Measurements from ENCODE around the gene EEF1G. TPM values are rescaled to one million over a fixed set of nuclear protein-coding genes. Genes with fewer than 3 reads are reported as not detected.
A peak's percentile ranks its signal among the peaks of the same experiment; 100 is the strongest.

EEF1G gene
- total RNA-seq, 4 donors from 2014 or later, result 1,070 to 1,712 (median 1,374) TPM

- Histone ChIP-seq H3K36me3 (no peaks in the 10 kb centered on the region), H3K9me3 (no peaks in the 10 kb centered on the region), H3K4me3 (peak overlapping the region; percentile 81 to 85), H3K27me3 (no peaks in the 10 kb centered on the region), H3K4me1 (peaks cover 3 to 73% (median 33%) of the 10 kb centered on the region in 3 donors), H3K27ac (peak overlapping the region; percentile 94 to 100 (median 96))
- ATAC-seq, result no peak
- TF ChIP-seq, protein P1, sequence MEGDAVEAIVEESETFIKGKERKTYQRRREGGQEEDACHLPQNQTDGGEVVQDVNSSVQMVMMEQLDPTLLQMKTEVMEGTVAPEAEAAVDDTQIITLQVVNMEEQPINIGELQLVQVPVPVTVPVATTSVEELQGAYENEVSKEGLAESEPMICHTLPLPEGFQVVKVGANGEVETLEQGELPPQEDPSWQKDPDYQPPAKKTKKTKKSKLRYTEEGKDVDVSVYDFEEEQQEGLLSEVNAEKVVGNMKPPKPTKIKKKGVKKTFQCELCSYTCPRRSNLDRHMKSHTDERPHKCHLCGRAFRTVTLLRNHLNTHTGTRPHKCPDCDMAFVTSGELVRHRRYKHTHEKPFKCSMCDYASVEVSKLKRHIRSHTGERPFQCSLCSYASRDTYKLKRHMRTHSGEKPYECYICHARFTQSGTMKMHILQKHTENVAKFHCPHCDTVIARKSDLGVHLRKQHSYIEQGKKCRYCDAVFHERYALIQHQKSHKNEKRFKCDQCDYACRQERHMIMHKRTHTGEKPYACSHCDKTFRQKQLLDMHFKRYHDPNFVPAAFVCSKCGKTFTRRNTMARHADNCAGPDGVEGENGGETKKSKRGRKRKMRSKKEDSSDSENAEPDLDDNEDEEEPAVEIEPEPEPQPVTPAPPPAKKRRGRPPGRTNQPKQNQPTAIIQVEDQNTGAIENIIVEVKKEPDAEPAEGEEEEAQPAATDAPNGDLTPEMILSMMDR (IDR thresholded peaks at IDR 0.05), result no peak
- no peak for TF ChIP-seq POLR2AphosphoS5 (IDR thresholded peaks at IDR 0.05)
- TF ChIP-seq EP300 (IDR thresholded peaks at IDR 0.05), result no peak
- no peak for TF ChIP-seq POLR2A (IDR thresholded peaks at IDR 0.05)
- 0% methylated on average over 3 to 6 of the region's 40 CpGs for WGBS, 2 donors (ENCODE audit: low coverage in 1 of 2)
Observed at GRCh38 chr11:62546929-62547625, 26.6 kb downstream of the EEF1G start.

DNA sequence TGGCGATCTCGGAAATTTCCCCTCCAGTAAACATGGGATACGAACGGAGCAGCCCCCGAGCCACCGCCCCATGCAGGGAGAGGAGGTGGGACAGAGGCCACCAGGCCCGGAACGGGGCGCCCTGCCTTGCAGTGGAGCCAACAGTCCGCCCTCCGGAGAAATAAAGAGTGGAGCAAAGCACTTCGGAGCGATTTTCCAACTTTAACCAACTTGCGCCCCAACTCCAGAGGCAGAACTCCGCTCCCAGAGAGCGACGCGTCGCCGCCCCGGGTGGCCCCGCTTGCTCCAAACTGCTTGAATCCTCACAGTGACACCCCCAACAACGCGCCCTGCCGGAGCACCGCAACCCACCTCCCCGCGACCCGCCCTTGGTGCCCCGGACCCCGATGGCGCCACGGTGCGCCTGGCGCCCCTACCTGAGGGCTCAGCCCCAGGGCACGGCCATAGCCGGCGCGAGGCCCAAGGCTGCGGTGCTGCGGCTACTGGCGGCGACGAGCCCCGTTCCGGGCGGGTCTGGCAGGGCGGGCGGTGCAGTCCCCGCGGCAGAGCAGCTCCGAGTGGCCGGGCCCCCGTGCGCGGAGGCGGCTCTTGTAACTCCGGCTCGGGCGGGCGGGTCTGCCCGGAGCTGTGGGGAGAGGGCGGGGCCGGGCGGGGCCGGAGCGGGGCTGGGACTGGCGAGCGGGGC lies 27.3 kb downstream of the EEF1G start, which contains the start of gene AHNAK:
TSS of gene AHNAK (minus strand) at position 563 of the 685 bp plus-strand sequence. CDS start 10,708 bp downstream, outside the sequence.
- H3K36me3 ChIP-seq, result no peaks in the 10 kb centered on the region
- H3K9me3 ChIP-seq, result no peaks in the 10 kb centered on the region
- peaks cover 0 to 73% (median 33%) of the 10 kb centered on the region in 3 donors for H3K4me1 ChIP-seq
- H3K27ac ChIP-seq, result peak within 1 kb of the TSS; percentile 94 to 100 (median 96)
- H3K27me3 ChIP-seq, result no peaks in the 10 kb centered on the region
- peak; percentile 69 for ATAC-seq
- peak within 1 kb of the TSS; percentile 81 to 85 for H3K4me3 ChIP-seq
- WGBS, 2 donors (ENCODE audit: low coverage in 1 of 2), result 0% methylated on average over 4 of the region's 69 CpGs; no CpG with 5 or more reads in 1 of the 2 donors
- TF ChIP-seq, protein P1 (IDR thresholded peaks at IDR 0.05), result no peak
- peak; percentile 96 for TF ChIP-seq POLR2AphosphoS5 (IDR thresholded peaks at IDR 0.05)
- peak; percentile 98 for TF ChIP-seq POLR2A (IDR thresholded peaks at IDR 0.05)
- TF ChIP-seq EP300 (IDR thresholded peaks at IDR 0.05), result no peak

GRCh38 chr11:62545437-62546243 lies 28.1 kb downstream of the EEF1G start:
- Histone ChIP-seq H3K4me1 (peaks cover 0 to 73% (median 36%) of the 10 kb centered on the region in 3 donors), H3K9me3 (no peaks in the 10 kb centered on the region), H3K27me3 (no peaks in the 10 kb centered on the region), H3K36me3 (no peaks in the 10 kb centered on the region), H3K27ac (peak overlapping the region; percentile 94 to 100 (median 96)), H3K4me3 (peak overlapping the region; percentile 81 to 85)
- WGBS, 2 donors (ENCODE audit: low coverage in 1 of 2), result 3% methylated on average over 11 of the region's 59 CpGs; no CpG with 5 or more reads in 1 of the 2 donors
- ATAC-seq, result peak; percentile 70
- TF ChIP-seq POLR2AphosphoS5 (IDR thresholded peaks at IDR 0.05) (peak; percentile 91), POLR2A (IDR thresholded peaks at IDR 0.05) (peak; percentile 29 to 47), EP300 (IDR thresholded peaks at IDR 0.05) (no peak)
- TF ChIP-seq, protein P1 (IDR thresholded peaks at IDR 0.05), result peak in 3 of 4 experiments; percentile 5 to 17 (median 13)

DNA sequence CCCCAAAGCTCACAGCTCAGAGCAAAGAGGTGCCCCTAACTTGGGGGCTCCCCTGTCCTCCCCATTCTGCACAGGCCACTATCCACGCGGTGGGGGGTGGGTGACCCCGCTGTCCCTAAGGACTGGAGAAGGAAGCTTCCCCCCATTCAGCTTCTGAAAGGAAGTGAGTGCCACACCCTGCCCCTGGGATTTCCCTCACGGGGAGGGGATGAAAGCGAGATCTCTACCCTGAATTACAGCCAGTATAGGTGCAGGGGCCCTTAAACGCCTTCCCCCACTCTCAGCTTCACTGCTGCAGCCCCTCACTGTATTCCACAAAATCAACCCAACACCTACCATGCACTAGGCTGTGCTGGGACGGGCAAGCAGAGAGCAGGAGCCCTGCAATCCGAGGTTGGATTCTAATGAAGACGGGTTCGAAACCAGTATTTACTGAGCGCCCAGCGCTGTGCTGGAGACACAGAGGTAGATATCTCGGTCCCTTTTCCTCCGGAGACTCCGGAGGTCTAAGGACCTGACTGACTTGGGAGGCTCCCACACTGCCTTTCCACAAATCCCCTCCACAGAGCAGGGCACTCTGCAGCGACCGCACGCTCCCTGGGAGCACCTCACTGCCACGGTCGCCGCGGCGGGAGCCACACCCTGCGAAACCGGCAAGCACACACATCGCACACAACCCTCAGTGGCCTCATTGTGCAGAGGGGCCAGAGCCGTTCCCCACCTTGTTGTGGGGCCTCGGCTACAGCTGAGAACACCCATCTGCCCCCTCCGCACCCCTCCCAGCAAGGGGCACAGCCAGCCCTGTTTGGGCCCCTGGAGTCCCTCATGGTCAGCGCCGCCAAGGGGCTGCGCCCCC lies 28.9 kb downstream of the EEF1G start:
- Histone ChIP-seq H3K36me3 (no peaks in the 10 kb centered on the region), H3K9me3 (no peaks in the 10 kb centered on the region), H3K27me3 (no peaks in the 10 kb centered on the region), H3K4me3 (peak overlapping the region; percentile 81 to 85), H3K4me1 (peaks cover 0 to 73% (median 44%) of the 10 kb centered on the region in 3 donors), H3K27ac (peak overlapping the region; percentile 94 to 100 (median 96))
- ATAC-seq, result no peak
- TF ChIP-seq, protein P1 (IDR thresholded peaks at IDR 0.05), result no peak
- TF ChIP-seq POLR2AphosphoS5 (IDR thresholded peaks at IDR 0.05) (peak; percentile 5), EP300 (IDR thresholded peaks at IDR 0.05) (no peak)
- WGBS, 2 donors (ENCODE audit: low coverage in 1 of 2), result 0% methylated on average over 8 to 11 of the region's 32 CpGs
